22Rv1 (cell line): ENCODE results near the gene HLCS.

ENCODE experiments used
- ZFX ChIP-seq: fragments of 450-650 bp; IDR thresholded peaks from 2 replicates; pipeline ENCODE4 v1.6.1; 2017; ENCODE audit warnings: antibody characterized with exemption, borderline replicate concordance
- TF ChIP-seq, protein P1 (sequence below): fragments of 450-650 bp; IDR thresholded peaks from 2 replicates; pipeline ENCODE4 v1.5.1; 2017; ENCODE audit warnings: mild to moderate bottlenecking

- TF ChIP-seq, protein P1, sequence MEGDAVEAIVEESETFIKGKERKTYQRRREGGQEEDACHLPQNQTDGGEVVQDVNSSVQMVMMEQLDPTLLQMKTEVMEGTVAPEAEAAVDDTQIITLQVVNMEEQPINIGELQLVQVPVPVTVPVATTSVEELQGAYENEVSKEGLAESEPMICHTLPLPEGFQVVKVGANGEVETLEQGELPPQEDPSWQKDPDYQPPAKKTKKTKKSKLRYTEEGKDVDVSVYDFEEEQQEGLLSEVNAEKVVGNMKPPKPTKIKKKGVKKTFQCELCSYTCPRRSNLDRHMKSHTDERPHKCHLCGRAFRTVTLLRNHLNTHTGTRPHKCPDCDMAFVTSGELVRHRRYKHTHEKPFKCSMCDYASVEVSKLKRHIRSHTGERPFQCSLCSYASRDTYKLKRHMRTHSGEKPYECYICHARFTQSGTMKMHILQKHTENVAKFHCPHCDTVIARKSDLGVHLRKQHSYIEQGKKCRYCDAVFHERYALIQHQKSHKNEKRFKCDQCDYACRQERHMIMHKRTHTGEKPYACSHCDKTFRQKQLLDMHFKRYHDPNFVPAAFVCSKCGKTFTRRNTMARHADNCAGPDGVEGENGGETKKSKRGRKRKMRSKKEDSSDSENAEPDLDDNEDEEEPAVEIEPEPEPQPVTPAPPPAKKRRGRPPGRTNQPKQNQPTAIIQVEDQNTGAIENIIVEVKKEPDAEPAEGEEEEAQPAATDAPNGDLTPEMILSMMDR: no peak
- no peak for TF ChIP-seq ZFX
These were observed 215.9 kb downstream of the HLCS start for GRCh38 chr21:36750576-36750959.
